NCI-H345 treated with DMSO at 0.1 percent for 48 hours (cell line): ENCODE results near the gene DENND1A.
"Not testable (repeated sequence)": the region's sequence is repeated elsewhere in the genome, so short reads cannot be mapped to it uniquely, and the experiment has no call there.

Source experiments
- DNase-seq: peaks from one replicate; lab custom pipeline; 2025; ENCODE audit not compliant: unreplicated experiment; lab: John Stamatoyannopoulos, UW

The DENND1A gene

DNA sequence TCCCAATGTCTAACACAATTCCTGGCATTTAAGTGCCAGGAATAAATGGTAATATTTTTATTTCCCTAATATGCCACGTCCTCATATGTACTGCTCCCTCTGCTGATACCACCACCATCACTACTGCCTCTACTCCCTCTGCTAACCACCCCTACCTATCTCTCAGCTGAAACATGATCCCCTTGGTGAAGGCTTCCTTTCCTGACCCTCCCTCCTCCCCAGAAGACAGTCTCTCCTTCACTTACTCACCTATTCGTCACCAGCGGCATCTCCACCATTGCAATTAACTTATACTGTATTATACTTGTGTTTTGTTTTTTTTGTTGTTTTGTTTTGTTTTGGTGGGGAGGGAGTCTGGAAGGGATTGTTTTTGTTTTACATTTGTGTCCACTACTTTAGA, 4.8 kb downstream of the DENND1A start:
- no peak for DNase-seq

- no peak for DNase-seq
Observed at GRCh38 chr9:123924727-123925126, 5.2 kb downstream of the DENND1A start.

GRCh38 chr9:123923884-123924283, 6.0 kb downstream of the DENND1A start:
- no peak for DNase-seq

DNA sequence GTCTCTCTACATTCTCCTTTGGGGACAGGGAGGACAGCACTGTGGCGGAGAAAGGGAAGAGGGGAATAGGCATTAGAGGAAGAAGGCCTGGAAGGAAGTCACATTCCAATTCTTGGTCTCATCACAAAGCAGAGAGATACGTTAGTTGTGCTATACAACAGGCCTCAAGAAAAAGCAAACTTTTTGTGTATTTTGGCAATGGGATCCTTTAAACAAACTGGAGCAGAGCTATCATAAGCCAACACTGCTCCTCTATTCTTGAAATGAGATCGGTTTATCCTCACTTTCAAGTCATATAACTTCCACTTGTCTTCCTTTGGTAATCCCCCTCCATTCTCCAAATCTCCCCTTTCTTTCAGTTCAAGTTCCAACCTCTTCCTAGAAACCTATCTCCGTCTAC, 6.5 kb downstream of the DENND1A start:
- no peak for DNase-seq

DNA sequence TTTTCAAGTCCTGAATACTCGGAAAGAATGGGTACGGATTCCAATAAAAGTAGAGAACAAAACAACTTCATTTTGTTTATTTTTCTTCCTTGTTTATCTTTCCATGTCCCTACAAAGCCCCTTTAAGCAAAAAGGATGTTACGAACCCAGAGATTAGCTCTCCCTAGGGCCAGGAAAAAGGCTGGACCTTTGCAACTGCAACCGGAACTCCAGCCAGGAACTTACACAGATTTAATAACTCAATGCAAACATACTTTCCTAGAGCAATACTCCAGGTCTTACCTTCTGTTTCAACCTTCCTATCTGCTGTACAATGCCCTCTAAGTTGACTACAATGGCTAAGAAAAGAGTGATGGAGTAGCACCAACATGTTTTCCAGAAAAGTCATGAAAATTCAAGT, 7.0 kb downstream of the DENND1A start:
- no peak for DNase-seq

DNA sequence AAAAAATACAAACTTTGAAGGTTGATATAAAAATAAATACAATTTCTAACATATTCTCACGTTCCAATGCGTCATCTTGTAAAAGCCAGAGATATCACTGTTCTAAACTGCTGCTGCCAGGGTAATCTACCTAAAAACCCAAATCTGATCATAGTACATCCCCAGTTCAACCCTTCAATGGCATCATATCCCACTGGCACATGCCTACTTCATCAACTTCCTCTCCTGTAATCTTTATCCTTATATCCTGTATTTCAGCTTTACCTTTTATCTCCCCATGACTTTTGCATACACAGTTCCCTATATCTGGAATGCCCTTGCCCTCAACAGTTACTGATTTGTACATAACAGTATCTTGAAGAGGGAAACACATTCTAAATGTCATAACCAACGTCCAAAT, 7.5 kb downstream of the DENND1A start:
- DNase-seq, result no peak

DNA sequence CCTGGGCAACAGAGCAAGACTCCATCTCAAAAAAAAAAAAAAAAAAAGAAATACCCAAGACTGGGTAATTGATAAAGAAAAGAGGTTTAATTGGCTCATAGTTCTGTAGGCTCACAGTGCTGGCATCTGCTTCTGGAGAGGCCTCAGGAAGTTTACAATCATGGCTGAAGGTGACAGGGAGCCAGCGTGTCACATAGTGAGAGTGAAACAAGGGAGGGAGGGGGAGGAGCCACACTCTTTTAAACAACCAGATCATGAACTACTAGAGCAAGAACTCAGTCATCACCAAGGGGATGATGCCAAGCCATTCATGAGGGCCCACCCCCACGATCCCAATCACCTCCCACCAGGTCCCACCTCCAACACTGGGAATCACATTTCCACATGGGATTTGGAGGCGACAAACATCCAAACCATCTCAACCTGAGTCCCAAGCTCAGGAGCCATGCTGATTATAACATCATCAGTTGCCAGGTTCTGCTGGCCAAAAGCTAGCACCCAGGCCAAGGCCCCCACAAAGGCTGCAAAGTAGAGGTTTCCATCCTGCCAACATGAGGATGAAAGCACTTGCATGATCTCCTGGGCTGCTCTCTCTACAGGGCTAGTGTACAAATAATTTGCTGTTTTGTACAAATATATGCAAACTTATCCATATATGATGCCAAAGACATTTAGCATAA, 15.3 kb downstream of the DENND1A start:
- no peak for DNase-seq

- no peak for DNase-seq
Observed at GRCh38 chr9:123912167-123912897, 17.6 kb downstream of the DENND1A start.

GRCh38 chr9:123911024-123911423, 18.9 kb downstream of the DENND1A start:
- no peak for DNase-seq

GRCh38 chr9:123909192-123909591, 20.7 kb downstream of the DENND1A start:
- not testable (repeated sequence) for DNase-seq

DNA sequence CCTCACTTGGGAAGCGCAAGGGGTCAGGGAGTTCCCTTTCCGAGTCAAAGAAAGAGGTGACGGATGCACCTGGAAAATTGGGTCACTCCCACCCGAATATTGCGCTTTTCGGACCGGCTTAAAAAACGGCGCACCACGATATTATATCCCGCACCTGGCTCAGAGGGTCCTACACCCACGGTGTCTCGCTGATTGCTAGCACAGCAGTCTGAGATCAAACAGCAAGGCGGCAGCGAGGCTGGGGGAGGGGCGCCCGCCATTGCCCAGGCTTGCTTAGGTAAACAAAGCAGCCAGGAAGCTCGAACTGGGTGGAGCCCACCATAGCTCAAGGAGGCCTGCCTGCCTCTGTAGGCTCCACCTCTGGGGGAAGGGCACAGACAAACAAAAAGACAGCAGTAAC, 26.4 kb downstream of the DENND1A start:
- not testable (repeated sequence) for DNase-seq

GRCh38 chr9:123894822-123895221, 35.1 kb downstream of the DENND1A start:
- DNase-seq, result no peak

GRCh38 chr9:123893831-123894460, 36.0 kb downstream of the DENND1A start:
- no peak for DNase-seq

- DNase-seq, result no peak
Observed at GRCh38 chr9:123893115-123893514, 36.8 kb downstream of the DENND1A start.

DNA sequence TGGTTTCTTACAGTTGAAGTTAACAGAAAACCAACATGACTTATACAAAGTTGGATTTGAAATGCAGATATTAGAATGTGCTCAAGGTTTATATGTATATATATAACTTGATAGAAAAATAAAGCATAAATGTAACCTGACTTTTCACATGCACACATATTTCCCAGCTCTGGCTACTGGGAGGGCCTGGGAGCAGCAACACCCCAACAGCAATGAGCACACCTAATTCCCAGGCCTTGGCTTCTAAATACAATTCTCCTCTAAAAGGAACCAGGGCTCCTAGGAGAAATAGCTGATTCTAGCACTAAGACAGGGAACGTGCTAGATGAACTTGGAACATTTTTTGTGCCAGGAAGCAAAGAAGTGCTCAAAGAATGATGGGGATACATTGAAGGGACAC, 42.1 kb downstream of the DENND1A start:
- no peak for DNase-seq

GRCh38 chr9:123885834-123886233, 44.1 kb downstream of the DENND1A start:
- DNase-seq, result not testable (repeated sequence)

GRCh38 chr9:123883634-123884033, 46.3 kb downstream of the DENND1A start:
- no peak for DNase-seq

GRCh38 chr9:123881604-123882003, 48.3 kb downstream of the DENND1A start:
- DNase-seq, result no peak

DNA sequence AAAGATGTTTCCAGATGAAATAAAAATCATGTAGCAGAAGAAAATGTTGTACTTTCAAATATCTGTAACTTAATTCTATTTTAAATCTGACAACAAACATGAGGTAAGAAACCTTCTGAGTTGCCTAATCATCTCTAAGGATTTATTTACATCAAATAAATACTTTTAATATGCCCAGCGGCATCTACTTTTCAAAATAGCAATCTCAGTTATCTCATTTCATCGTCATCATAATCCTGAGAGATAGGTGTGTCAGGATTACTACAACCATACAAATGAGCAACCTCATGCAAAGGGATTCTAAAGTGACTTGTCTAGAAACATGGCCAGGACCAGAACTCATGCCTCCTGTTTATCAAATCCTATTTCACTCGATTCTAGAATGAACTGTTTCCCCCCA, 49.5 kb downstream of the DENND1A start:
- no peak for DNase-seq

DNA sequence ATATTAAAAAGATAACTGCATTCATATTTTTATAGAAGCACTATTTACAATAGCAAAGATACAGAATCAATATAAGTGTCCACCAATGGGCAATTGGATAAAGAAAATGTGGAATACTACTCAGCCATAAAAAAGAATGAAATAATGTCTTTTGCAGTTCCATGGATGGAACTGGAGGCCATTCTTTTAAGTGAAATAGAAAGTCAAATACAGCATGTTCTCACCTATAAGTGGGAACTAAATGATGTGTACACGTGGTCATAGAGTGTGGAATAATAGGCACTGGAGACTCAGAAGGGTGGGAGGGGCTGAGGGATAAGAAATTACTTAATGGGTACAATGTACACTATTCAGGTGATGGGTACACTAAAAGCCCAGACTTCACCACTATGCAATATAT, 53.2 kb downstream of the DENND1A start:
- no peak for DNase-seq

- no peak for DNase-seq
Observed at GRCh38 chr9:123872710-123873109, 57.2 kb downstream of the DENND1A start.

DNA sequence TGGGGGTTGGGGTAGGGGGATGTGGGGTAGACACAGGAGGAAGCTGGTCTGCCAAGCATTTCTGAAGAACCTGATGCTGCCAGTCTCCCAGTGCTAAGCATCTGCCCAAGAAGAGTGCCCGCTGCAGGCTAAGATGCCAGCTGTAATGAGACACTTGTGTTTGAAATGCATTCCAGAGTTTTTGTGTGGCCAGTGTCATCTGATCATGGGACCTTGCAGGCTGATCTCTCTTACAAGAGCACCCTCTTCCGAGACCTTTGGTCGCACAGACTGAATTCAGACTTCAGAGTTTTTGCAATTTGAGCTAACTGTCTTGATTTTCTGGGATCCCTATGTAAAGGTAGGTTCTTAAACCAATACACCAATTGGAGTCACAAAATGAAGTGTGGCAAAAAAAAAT, 58.1 kb downstream of the DENND1A start:
- DNase-seq, result no peak
